ENCODE results near the gene SVIP.

The SVIP gene, protein sequence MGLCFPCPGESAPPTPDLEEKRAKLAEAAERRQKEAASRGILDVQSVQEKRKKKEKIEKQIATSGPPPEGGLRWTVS

DNA sequence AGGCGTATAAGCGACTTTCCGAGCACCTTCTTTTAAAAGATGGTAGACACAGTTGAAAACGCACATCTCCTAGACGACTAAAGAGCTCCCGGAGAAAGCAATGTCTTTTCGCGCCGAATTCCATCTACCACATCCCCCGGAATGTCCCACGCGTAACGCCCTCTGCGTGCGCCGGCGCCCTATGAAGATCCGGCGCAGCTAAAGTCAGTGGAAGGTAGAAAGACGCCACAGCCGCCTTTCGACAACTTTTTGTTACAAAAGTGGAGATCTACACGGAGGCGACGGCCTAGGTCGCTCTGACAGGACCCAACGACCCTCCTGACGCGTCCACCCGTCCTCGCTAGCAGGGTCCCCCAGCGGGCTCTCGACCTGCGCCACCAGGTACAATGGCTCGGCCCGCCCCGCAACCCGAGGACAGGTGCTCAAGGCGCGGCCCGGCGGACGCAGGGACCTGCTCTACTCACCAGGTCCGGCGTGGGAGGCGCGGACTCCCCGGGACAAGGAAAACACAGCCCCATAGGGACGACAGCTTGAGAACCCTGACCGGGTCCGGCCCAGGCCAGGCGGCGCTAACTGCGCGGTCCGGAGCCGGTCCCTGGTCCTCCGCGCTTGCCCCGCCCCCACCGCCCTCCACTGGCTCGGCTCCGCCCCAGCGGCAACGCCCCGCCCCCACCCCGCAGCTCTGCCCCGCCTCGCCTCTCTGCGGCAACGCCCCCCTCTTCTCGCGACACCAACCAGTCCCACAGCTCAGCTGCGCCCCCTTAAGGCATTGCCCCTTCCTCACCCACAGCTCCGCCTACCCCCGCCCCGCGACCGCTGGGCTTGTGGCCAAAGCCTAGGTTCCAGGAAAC lies at the start of gene SVIP:
TSS of gene SVIP (minus strand) at position 571 of the 851 bp plus-strand sequence. CDS start at position 518, 53 bp downstream.
- peak; percentile 95 for ATAC-seq
- TF ChIP-seq CSDC2 (CRISPR knock-in tag; IDR thresholded peaks at IDR 0.05) (0 out of 2 replicates have a peak, but pooled peaks have one; percentile 33), ZNF565 (CRISPR knock-in tag; conservative IDR thresholded peaks at IDR 0.05; ENCODE audit: low read depth) (no peak), GLIS3 (CRISPR knock-in tag; IDR thresholded peaks at IDR 0.05) (0 out of 2 replicates have a peak, but pooled peaks have one; percentile 37), SNAI2 (CRISPR knock-in tag; IDR thresholded peaks at IDR 0.05) (peak; percentile 93), ARNTL (CRISPR knock-in tag; IDR thresholded peaks at IDR 0.05; ENCODE audit: borderline replicate concordance, low read depth) (no peak), BACH2 (CRISPR knock-in tag; IDR thresholded peaks at IDR 0.05; ENCODE audit: borderline replicate concordance) (no peak), ESRRG (CRISPR knock-in tag; IDR thresholded peaks at IDR 0.05) (no peak), OSR1 (CRISPR knock-in tag; IDR thresholded peaks at IDR 0.05) (no peak)
- TF ChIP-seq, protein P1, sequence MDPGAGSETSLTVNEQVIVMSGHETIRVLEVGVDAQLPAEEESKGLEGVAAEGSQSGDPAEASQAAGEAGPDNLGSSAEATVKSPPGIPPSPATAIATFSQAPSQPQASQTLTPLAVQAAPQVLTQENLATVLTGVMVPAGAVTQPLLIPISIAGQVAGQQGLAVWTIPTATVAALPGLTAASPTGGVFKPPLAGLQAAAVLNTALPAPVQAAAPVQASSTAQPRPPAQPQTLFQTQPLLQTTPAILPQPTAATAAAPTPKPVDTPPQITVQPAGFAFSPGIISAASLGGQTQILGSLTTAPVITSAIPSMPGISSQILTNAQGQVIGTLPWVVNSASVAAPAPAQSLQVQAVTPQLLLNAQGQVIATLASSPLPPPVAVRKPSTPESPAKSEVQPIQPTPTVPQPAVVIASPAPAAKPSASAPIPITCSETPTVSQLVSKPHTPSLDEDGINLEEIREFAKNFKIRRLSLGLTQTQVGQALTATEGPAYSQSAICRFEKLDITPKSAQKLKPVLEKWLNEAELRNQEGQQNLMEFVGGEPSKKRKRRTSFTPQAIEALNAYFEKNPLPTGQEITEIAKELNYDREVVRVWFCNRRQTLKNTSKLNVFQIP (CRISPR knock-in tag; IDR thresholded peaks at IDR 0.05; ENCODE audit: borderline replicate concordance, low read depth): peak; percentile 18; the same call in 1 of the 2 replicates

DNA sequence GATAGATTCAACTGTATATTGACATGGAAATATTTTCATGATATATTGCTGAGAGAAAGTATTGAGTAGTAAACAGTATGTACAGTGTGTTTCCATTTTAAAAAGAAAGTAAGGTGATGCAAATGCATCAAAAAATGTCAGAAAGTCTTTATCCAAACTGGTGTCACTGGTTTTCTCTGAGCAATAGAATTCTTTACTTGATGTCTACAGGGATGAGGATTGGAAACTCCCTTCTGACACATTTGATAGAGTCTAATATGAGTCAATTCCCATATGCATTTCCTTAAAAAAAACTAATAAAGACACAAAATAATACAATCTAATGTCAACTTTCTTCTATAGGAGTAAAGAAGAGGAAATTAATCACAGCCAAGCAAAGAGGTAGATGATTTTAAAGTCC lies 49.0 kb upstream of the SVIP start:
- no peak for TF ChIP-seq ZC3H10 (CRISPR knock-in tag; IDR thresholded peaks at IDR 0.05)
- TF ChIP-seq, protein P2, sequence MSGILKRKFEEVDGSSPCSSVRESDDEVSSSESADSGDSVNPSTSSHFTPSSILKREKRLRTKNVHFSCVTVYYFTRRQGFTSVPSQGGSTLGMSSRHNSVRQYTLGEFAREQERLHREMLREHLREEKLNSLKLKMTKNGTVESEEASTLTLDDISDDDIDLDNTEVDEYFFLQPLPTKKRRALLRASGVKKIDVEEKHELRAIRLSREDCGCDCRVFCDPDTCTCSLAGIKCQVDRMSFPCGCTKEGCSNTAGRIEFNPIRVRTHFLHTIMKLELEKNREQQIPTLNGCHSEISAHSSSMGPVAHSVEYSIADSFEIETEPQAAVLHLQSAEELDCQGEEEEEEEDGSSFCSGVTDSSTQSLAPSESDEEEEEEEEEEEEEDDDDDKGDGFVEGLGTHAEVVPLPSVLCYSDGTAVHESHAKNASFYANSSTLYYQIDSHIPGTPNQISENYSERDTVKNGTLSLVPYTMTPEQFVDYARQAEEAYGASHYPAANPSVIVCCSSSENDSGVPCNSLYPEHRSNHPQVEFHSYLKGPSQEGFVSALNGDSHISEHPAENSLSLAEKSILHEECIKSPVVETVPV (CRISPR knock-in tag; IDR thresholded peaks at IDR 0.05): no peak
- no peak for TF ChIP-seq CSDC2 (CRISPR knock-in tag; IDR thresholded peaks at IDR 0.05)
- TF ChIP-seq, protein P3, sequence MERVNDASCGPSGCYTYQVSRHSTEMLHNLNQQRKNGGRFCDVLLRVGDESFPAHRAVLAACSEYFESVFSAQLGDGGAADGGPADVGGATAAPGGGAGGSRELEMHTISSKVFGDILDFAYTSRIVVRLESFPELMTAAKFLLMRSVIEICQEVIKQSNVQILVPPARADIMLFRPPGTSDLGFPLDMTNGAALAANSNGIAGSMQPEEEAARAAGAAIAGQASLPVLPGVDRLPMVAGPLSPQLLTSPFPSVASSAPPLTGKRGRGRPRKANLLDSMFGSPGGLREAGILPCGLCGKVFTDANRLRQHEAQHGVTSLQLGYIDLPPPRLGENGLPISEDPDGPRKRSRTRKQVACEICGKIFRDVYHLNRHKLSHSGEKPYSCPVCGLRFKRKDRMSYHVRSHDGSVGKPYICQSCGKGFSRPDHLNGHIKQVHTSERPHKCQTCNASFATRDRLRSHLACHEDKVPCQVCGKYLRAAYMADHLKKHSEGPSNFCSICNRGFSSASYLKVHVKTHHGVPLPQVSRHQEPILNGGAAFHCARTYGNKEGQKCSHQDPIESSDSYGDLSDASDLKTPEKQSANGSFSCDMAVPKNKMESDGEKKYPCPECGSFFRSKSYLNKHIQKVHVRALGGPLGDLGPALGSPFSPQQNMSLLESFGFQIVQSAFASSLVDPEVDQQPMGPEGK (CRISPR knock-in tag; IDR thresholded peaks at IDR 0.05; ENCODE audit: borderline replicate concordance): no peak
- TF ChIP-seq TOX (CRISPR knock-in tag; IDR thresholded peaks at IDR 0.05; ENCODE audit: borderline replicate concordance): no peak
- TF ChIP-seq ZNF8 (CRISPR knock-in tag; IDR thresholded peaks at IDR 0.05): no peak
- ATAC-seq: no peak

DNA sequence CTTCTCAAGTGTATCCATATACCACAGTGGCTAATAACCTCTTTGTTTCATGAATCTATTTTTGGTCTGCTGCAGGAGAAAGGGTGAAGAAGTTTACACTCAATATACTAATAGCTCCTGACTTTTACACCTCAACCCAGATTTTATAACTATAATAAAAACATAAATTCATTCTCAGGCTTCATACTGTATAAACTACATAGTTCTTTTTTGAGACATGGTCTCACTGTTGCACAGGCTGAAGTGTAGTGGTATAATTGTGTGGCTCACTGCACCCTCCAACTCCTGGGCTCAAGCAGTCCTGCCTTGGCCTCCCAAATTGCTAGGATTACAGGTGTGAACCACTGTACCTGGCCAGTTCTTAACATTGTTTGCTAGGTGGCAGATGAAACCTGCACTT lies 48.4 kb upstream of the SVIP start:
- no peak for ATAC-seq
- TF ChIP-seq GLIS3 (CRISPR knock-in tag; IDR thresholded peaks at IDR 0.05): no peak
- no peak for TF ChIP-seq ISL1 (CRISPR knock-in tag; IDR thresholded peaks at IDR 0.05)
- TF ChIP-seq CSDC2 (CRISPR knock-in tag; IDR thresholded peaks at IDR 0.05): no peak
- no peak for TF ChIP-seq TOX (CRISPR knock-in tag; IDR thresholded peaks at IDR 0.05; ENCODE audit: borderline replicate concordance)
- no peak for TF ChIP-seq ZC3H10 (CRISPR knock-in tag; IDR thresholded peaks at IDR 0.05)
- TF ChIP-seq RARB (CRISPR knock-in tag; IDR thresholded peaks at IDR 0.05): no peak
- TF ChIP-seq ZFP30 (CRISPR knock-in tag; IDR thresholded peaks at IDR 0.05): no peak
- TF ChIP-seq, protein P4, sequence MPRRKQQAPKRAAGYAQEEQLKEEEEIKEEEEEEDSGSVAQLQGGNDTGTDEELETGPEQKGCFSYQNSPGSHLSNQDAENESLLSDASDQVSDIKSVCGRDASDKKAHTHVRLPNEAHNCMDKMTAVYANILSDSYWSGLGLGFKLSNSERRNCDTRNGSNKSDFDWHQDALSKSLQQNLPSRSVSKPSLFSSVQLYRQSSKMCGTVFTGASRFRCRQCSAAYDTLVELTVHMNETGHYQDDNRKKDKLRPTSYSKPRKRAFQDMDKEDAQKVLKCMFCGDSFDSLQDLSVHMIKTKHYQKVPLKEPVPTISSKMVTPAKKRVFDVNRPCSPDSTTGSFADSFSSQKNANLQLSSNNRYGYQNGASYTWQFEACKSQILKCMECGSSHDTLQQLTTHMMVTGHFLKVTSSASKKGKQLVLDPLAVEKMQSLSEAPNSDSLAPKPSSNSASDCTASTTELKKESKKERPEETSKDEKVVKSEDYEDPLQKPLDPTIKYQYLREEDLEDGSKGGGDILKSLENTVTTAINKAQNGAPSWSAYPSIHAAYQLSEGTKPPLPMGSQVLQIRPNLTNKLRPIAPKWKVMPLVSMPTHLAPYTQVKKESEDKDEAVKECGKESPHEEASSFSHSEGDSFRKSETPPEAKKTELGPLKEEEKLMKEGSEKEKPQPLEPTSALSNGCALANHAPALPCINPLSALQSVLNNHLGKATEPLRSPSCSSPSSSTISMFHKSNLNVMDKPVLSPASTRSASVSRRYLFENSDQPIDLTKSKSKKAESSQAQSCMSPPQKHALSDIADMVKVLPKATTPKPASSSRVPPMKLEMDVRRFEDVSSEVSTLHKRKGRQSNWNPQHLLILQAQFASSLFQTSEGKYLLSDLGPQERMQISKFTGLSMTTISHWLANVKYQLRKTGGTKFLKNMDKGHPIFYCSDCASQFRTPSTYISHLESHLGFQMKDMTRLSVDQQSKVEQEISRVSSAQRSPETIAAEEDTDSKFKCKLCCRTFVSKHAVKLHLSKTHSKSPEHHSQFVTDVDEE (CRISPR knock-in tag; IDR thresholded peaks at IDR 0.05): no peak
- no peak for TF ChIP-seq OSR1 (CRISPR knock-in tag; IDR thresholded peaks at IDR 0.05)
- no peak for TF ChIP-seq ZNF565 (CRISPR knock-in tag; conservative IDR thresholded peaks at IDR 0.05; ENCODE audit: low read depth)
- TF ChIP-seq ZNF70 (CRISPR knock-in tag; IDR thresholded peaks at IDR 0.05): no peak
- TF ChIP-seq TCF4 (CRISPR knock-in tag; IDR thresholded peaks at IDR 0.05; ENCODE audit: borderline replicate concordance): no peak

All from SK-N-SH treated with all-trans-retinoic acid at 6 μM for 48 hours (cell line).